Measurements from ENCODE around the gene CMSS1.

DNA sequence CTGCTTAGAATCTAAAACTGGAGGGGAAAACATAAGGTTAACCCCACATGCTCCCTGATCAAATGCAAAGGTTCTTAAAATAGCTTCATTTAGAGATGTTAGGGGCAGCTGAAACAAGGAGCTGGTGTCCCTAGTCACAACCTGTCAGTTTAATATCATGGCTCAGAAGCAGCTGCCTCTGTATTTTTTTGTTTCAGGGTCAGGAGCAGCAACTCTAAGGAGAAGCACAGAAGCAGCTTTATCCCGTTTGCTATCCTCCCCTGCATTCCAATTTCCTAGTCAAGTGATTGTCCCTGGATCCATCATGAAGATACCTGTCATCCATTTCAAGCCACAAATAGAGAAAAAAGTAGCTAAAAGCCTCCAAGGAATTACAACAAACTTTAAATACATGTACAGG is 292.5 kb downstream of the CMSS1 start:
- TF ChIP-seq NRF1 (IDR thresholded peaks at IDR 0.05; ENCODE audit: low read depth, low read length), result no peak
- no peak for TF ChIP-seq YY1 (IDR thresholded peaks at IDR 0.05; ENCODE audit: low read depth)
- TF ChIP-seq ELF1 (IDR thresholded peaks at IDR 0.05), result no peak
- TF ChIP-seq RFX5 (IDR thresholded peaks at IDR 0.05; ENCODE audit: low read length), result no peak
- no peak for TF ChIP-seq NFIC (IDR thresholded peaks at IDR 0.05; ENCODE audit: borderline replicate concordance)
- TF ChIP-seq, protein P1, sequence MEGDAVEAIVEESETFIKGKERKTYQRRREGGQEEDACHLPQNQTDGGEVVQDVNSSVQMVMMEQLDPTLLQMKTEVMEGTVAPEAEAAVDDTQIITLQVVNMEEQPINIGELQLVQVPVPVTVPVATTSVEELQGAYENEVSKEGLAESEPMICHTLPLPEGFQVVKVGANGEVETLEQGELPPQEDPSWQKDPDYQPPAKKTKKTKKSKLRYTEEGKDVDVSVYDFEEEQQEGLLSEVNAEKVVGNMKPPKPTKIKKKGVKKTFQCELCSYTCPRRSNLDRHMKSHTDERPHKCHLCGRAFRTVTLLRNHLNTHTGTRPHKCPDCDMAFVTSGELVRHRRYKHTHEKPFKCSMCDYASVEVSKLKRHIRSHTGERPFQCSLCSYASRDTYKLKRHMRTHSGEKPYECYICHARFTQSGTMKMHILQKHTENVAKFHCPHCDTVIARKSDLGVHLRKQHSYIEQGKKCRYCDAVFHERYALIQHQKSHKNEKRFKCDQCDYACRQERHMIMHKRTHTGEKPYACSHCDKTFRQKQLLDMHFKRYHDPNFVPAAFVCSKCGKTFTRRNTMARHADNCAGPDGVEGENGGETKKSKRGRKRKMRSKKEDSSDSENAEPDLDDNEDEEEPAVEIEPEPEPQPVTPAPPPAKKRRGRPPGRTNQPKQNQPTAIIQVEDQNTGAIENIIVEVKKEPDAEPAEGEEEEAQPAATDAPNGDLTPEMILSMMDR (IDR thresholded peaks at IDR 0.05), result no peak
- TF ChIP-seq, protein P2, sequence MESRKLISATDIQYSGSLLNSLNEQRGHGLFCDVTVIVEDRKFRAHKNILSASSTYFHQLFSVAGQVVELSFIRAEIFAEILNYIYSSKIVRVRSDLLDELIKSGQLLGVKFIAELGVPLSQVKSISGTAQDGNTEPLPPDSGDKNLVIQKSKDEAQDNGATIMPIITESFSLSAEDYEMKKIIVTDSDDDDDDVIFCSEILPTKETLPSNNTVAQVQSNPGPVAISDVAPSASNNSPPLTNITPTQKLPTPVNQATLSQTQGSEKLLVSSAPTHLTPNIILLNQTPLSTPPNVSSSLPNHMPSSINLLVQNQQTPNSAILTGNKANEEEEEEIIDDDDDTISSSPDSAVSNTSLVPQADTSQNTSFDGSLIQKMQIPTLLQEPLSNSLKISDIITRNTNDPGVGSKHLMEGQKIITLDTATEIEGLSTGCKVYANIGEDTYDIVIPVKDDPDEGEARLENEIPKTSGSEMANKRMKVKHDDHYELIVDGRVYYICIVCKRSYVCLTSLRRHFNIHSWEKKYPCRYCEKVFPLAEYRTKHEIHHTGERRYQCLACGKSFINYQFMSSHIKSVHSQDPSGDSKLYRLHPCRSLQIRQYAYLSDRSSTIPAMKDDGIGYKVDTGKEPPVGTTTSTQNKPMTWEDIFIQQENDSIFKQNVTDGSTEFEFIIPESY (IDR thresholded peaks at IDR 0.05; ENCODE audit: borderline replicate concordance, low read depth), result no peak
- no peak for TF ChIP-seq POLR2AphosphoS5 (IDR thresholded peaks at IDR 0.05; ENCODE audit: low read depth, low read length)
- TF ChIP-seq, protein P3, sequence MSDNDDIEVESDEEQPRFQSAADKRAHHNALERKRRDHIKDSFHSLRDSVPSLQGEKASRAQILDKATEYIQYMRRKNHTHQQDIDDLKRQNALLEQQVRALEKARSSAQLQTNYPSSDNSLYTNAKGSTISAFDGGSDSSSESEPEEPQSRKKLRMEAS (IDR thresholded peaks at IDR 0.05; ENCODE audit: low read depth), result no peak

Data from SK-N-SH (cell line).